Activated CD4-positive, alpha-beta T cell treated with anti-CD3 and anti-CD28 coated beads, Interleukin-2, amount 50 U/mL, for 4 hours (primary cell): ENCODE data around the gene NUP43.
"Not testable (repeated sequence)": the region's sequence is repeated elsewhere in the genome, so short reads cannot be mapped to it uniquely, and the experiment has no call there.

ENCODE experiments used
- DNase-seq, 2 experiments: peaks; one replicate each; pipeline ENCODE4 v3.0.0-alpha.2; 2020

The NUP43 gene, protein sequence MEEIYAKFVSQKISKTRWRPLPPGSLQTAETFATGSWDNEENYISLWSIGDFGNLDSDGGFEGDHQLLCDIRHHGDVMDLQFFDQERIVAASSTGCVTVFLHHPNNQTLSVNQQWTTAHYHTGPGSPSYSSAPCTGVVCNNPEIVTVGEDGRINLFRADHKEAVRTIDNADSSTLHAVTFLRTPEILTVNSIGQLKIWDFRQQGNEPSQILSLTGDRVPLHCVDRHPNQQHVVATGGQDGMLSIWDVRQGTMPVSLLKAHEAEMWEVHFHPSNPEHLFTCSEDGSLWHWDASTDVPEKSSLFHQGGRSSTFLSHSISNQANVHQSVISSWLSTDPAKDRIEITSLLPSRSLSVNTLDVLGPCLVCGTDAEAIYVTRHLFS

DNA sequence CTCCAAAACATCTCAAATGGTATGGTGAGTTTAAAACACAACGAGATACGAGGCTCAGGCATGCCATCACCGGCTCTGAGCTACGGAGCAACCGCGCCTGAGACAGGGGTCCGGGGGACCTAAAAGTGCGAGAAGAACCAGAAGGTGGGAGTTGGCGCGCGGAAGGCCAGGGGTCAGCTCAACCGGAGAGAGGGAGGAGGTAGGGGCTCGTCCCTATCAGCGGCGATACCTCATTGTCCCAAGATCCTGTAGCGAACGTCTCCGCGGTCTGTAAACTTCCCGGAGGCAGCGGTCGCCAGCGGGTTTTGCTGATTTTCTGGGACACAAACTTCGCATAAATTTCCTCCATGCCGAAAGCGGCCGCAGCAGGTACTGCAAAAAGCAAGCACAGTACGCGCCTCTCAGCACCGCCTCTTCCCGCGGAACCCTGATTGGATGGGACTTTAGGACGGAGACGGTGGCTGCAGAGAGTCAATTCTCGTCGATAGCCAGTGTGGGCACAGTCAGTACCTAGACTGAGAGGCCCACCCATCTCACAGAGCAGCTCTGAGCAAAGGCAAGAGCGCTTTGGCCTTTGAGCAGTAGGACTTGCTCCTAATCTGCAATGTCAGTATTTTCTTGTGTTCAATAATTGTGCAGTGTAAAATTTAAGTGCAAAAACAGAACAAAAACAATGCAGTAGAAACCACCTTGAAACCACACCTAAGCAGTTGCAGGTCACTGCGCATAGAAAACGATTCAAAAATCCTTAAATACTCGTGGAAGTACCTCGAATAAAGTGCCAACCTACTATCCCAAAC, at the start of gene NUP43:
TSS of gene NUP43 (minus strand) at position 383 of the 800 bp plus-strand sequence. CDS start at position 349, 34 bp downstream.
- DNase-seq, result peak; percentile 92

DNA sequence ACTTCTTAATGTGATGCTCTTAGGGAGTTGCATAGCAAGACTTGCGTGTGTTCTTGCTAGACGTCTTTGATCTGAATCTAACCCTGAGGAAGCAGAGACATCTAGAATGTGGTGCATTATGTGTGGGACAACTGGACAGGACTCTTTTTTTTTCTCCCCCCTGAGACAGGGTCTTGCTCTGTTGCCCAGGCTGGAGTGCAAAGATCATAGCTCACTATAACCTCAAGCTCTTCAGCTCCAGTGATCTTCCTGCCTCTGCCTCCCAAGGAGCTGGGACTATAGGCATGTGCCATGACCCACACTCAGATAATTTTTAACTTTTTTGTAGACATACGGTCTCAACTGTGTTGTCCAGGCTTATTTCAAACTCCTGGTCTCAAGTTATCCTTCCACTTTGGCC, 37.2 kb upstream of the NUP43 start:
- no peak for DNase-seq

DNA sequence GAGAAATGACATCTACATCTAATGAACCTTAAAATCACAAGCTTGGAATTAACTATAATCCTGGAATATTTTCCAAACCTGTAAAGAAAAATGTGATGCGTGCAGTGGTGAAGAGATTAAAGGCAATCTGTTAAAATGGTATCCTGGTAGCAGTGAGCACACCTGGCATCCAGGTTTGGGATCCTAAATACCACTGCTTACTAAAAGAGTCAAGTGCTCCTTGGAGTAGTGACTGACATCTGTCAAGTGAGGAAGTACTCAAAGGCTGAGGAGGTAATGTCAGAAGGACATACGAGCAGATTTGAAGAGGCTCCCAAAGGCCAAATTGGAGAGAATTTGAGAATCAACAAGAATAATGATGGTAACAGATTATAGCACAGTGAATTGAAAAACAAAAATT, 36.0 kb upstream of the NUP43 start:
- DNase-seq, result no peak

DNA sequence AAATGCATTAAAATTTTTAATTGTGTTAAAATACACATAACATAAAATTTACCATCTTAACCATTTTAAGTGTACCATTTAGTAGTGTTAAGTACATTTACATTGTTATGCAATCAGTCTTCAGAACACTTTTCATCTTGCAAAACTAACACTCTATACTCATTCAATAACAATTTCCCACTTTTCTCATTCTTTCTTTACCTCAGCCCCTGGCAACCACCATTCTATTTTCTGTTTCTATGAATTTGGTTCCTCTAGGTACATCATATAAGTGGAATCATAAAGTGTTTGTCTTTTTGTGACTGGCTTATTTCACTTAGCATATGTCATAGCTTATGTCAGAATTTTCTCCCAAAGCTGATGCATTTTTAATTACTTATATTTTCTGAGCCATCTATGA, 35.4 kb upstream of the NUP43 start:
- no peak for DNase-seq

DNA sequence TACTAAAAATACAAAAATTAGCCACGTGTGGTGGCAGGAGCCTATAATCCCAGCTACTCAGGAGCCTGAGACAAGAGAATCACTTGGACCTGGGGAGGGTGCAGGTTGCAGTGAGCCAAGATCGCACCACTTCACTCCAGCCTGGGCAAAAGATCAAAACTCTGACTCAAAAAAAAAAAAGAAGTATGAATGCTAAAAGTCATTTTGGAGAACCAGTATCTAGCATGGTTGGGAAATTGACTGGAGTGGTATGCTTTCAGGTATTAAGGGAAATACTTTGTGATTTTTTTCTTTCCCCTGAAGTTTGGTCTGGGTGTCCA, 33.3 kb upstream of the NUP43 start:
- DNase-seq, result no peak

DNA sequence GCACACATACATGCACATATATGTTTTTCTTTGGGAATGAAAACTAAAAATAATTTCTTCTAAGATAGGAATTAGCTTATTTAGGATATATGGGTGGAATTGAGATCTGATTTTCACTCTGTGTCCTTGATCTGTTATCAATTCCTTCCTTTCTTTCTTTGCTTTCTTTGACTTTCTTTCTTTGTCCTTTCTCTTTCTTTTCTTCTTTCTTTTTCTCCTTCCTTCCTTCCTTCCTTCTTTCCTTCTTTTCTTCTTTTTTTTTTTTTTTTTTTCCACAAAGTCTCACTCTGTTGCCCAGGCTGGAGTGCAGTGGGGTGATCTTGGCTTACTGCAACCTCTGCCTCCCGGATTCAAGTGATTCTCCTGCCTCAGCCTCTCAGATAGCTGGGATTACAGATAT, 31.3 kb upstream of the NUP43 start:
- no peak for DNase-seq

DNA sequence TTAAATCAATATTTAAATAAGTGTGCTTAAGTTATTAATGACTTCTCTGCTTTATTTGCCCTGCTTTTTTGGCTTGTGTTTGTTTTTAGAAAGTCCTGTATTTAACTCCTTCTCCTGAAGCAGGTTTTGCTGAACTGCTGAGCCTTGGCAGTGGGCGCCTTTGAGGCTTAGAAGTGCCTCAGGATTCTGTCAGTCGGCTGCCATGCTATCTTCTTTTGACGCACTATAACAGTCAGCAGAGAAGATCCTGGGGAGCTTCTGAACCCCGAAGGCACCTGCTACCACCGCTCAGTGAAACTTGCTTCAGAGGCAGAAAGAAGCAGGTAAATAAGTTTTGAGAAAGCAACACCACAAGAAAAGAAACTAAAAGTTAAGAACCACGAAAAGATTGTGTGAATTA, 25.6 kb upstream of the NUP43 start:
- no peak for DNase-seq

DNA sequence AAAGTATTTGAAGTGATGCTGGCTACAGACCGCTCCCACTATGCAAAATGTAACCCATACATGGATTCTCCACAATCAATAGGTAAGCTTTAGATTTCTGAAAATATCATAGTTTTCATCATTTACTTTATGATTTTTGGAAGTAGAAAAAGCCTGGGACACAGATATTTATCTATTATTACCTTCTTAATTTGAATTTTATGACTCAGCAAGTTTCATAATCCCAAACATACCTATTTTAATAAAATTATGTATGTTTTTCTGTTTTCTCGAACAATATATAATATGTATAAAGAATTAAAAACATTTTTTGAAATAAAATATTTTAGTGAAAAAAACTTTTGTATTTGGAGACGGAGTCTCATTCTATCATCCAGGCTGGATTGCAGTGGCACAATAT, 24.9 kb upstream of the NUP43 start:
- DNase-seq, result no peak

DNA sequence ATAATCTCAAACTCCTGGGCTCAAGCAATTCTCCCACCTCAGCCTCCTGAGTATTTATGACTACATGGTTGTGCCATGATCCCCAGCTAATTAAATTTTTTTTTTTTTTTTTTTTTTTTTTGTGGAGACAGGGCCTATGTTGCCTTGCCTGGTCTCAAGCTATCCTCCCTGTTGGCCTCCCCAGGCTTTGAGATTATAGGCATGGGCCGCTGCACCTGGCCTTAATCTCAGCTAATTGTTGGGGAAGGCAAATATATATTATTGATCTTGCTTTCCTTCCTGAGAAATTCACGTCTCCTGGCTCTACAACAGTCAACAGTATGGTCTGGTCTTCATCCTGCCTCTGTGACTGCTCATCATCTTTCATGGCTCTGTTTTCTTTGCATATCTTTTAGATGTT, 23.3 kb upstream of the NUP43 start:
- no peak for DNase-seq

DNA sequence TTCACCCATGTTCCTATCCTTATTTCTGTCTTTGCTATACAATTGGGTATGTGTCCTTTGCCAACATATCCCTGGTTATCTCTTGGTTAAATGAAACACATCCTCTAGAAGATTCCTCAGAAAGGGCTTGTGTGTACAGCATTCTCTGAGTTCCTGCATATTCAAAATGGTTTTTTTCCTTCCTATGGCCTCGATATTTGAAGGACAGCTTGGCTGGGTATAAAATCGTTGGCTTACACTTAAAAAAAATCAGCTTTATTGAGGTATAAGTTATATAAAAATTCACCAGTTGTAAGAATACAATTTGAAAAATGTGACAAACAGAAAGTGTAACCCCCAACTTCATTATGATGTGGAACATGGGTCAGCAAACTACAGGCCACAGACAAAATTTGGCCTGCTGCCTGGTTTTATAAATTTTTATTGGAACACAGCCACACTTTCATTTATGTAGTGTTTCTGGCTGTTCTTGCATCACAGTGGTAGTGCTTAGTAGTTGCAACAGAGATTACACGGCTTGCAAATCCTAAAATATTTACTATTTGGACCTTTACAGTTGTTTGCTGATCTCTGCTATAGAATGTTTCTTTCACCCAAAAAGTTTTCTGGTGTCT, 19.9 kb upstream of the NUP43 start:
- DNase-seq, result no peak

DNA sequence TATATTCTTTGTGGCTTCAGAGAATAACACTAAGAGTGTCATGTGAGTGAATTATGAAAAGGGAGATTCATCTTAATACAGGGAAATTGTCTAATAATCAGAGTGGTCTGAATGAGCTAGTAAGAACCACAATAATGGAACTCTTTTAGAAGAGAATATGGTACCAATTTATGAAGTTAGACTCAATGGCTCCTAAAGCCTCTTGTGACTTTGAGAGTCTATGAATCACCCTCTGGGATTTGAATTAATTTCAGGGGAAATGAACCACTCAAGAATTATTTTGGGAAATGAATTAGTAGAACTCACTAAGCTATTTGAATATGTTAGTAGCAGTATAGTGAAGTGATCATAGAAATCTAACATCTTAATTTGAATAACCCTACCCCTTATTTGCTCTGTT, 17.5 kb upstream of the NUP43 start:
- no peak for DNase-seq

DNA sequence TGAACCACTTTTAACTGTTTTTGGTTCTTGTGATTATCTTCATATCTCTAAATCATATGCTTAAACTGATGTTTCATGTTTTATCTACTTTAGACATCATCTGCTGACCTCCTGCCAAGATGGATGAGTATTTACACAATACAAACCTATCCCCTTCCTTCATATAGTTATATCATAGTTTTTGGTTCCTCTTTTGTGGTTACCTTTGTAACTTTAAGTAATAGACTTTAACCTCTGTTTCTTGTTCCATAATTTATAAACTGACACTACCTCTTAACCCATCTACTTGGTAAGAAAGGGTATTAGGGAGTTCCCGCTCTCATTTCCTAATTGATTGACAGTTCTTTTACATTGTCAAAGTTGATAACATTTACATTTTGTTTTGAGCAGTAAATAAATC, 15.1 kb upstream of the NUP43 start:
- no peak for DNase-seq

DNA sequence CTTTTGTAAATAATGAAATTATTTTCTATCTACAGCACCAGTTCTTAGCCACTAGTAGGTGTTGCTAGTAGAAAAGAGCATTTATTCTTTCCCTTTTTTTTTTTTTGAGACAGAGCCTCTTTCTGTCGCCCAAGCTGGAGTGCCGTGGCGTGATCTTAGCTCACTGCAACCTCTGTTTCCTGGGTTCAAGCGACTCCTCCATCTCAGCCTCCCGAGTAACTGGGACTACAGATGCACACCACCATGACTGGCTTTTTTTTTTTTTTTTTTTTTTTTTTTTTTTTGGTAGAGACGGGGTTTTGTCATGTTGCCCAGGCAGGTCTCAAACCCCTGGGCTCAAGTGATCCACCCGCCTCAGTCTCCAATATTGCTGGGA, 9.9 kb upstream of the NUP43 start:
- DNase-seq, result no peak

DNA sequence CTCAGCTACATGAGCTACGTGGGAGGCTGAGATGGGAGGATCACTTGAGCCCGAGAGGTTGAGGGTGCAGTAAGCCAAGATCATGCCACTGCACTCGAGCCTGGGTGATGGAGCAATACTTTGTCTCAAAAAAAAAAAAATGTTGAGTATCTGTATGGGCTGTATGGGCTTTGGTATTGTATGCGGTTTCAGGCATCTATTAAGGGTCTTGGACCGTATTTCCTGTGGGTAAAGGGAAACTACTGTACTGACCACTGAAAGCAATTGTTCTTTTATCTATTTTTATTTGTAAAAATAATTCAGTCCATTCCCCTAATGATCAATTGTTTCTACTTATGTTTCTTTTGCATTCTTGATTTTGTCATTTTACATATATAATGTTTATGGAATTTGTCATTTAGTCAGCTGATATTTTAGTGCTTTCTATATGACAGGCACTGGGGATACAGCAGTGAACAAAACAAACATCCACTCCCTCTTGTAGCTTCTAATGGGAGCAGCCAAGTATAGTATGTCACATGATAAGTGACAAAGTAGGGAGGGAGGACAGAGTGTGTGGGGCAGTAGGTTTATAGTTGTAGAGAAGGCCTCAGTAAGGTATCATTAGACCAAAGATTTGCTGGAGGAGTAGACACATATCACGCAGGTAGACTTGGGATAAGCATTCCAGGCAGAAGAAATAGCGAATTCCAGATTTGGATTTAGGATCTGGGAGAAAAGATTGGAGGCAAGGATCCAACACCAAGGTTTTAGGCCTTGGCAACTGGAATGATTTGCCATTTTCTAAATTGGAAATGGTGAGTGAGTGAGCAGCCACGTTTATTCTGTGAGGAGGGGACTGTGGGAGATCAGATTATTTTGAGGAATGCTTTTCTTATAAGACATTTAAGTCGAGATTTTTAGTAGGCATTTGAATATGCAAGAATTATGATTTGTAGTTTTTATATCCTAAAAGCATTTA, 9.3 kb upstream of the NUP43 start:
- DNase-seq, result no peak

DNA sequence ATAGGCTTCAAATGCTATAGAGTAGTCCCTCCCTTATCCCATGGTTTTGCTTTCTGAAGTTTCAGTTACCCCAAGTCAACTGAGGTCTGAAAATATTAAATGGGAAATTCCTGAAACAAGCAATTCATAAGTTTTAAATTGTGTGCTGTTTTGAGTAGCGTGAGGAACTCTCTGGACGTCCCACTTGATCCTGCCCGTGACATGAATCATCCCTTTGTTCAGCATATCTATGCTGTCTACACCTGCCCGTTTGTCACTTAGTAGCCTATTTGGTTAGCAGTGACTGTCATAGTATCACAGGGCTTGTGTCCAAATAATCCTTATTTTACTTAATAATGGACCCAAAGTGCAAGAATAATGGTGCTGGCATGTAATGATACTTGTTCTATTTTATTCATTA, 8.2 kb upstream of the NUP43 start:
- no peak for DNase-seq

DNA sequence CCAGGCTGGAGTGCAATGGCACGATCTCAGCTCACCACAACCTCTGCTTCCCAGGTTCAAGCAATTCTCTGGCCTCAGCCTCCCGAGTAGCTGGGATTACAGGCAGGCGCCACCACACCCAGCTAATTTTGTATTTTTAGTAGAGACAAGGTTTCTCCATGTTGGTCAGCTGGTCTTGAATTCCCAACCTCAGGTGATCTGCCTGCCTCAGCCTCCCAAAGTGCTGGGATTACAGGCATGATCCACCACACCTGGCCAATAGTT, 7.0 kb upstream of the NUP43 start:
- not testable (repeated sequence) for DNase-seq

DNA sequence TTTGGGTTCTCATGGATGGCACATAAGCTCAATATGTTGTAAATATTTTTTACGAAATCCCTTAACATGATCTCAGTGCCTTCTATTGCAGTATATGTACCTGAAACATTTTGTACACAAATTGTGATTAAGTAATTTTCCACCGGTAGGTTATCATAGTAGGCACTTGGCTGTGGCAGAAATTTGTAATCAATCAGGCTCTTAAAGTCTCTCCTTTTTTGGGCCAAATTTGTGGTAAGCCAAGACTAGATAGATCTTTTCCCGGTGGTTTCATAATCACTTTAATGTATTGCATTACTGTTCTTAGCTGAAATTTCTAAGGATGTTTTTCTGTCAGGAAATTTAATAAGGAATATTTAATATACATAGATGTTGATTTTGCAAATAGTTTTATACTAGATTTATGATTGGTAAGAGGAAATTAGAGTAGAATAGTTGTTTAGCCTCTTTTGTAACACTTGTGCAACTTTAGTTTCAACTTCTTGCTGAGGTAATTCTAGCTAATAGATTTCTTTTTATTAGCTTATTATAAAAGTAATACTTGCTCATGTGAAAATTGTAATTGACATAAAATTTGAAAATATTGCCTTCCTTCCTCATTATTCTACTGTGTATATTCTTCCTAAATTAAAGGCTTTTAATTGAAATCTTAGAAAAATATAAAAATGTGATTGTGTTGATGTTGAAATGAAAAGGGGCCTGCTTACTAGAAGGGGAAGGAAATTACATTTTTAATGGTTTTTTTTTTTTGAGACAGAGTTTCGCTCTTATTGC, 6.5 kb upstream of the NUP43 start:
- no peak for DNase-seq

DNA sequence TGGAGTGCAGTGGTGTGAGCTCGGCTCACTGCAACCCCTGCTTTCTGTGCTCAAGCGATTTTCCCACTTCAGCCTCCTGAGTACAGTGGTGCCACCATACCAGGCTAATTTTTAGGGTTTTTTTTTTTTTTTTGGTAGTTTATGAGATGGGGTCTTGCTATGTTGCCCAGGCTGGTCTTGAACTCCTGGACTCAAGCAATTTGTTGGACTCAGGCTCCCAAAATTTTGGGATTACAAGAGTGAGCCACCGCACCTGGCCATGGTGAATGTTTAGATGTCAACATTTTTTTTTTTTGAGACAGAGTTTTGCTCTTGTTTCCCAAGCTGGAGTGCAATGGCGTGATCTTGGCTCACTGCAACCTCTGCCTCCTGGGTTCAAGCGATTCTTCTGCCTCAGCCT, 5.6 kb upstream of the NUP43 start:
- DNase-seq, result not testable (repeated sequence)

DNA sequence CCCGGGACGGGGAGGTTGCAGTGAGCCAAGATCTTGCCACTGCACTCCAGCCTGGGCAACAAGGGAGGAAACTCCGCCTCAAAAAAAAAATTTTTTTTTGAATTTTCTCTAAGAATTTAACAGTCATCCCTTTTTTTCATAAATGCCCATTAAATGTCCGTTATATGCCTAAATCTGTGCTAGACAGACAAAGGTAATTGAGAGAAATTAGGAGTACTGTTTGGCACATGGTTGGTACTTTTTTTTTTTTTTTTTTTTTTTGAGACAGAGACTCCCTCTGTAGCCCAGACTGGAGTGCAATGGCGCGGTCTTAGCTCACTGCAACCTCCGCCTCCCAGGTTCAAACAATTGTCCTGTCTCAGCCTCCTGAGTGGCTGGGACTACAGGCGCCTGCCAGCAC, 4.9 kb upstream of the NUP43 start:
- DNase-seq, result no peak

DNA sequence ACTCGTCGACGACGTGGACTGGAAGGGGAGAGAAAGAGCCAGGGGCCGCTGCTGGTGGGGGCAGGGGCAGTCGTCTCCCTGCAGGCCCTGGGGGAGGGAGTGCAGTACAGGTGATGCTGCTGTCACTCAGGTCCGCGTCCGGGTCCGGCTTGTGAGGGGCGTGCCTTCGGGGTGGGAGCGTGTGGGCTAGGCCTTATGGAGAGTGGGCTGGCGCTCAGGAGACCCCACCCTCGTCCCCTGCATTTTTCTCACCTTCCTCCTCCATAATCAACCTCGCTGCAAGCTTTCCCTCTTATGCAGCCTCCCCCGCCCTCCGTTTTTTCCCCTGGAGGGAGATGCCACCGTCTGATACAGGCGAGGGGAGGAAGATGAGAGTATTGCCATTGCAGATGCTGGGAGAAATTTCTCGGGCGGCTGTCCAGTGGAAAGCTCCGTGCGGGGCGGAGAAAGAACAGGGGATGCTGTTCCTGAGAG, 3.8 kb upstream of the NUP43 start:
- DNase-seq, result peak; percentile 23 to 27

DNA sequence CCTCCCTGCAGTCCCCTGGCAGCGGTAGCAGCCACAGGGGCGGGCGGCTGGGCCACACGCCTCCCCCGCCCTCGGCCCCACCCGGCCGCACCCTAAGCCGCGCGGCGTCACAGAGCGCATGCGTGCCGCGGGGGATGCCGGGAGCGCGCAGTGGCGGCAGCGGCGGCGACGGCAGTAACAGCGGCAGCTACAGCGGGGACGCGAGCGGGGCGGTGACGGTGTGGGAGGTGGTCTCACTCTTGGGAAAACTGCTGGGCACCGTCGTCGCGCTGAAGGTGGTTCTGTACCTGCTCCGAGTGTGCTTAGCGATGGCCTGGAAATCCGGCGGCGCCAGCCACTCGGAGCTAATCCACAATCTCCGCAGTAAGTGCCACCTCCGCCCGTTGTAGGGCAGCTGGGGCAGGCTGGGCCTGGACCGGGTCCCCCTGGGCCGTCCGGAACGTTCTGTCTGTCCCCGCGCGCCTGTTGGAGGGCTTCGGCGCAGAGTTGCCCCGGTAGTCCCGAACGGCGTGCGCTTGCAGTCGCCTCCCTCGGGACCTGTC, 3.3 kb upstream of the NUP43 start, which contains the start of gene PCMT1:
TSS of gene PCMT1 (plus strand) at position 148 of the 542 bp plus-strand sequence. CDS start at position 309, 161 bp downstream.
- peak; percentile 78 to 82 for DNase-seq

DNA sequence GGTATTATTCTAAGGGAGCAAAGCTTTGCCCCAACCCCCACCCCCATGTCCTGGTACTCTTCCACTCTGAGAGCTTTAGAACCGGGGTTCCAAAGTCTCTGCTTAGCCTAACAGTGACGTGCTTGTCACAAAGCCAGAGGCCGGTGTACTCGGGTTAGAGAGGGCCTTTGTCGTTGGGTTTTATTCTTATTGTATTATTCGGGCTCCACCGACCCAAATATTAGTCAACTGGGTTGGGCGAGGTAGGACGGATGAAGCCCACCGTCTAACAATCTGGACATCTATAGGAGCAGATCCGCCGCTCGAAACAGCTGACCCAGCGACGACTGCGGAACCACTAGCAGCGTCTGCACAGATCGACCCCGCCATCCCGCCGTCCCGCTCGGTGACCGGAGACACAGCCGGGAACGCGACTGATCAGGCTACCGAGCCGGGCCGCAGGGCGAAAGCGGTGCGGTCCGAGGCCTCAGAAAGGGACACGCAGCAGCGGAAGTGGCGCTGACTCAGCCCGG, 2.8 kb upstream of the NUP43 start:
- not testable (repeated sequence) for DNase-seq
